ENCODE measurements around the gene MED31.
"Not testable (repeated sequence)": the region's sequence is repeated elsewhere in the genome, so short reads cannot be mapped to it uniquely, and the experiment has no call there.

DNA sequence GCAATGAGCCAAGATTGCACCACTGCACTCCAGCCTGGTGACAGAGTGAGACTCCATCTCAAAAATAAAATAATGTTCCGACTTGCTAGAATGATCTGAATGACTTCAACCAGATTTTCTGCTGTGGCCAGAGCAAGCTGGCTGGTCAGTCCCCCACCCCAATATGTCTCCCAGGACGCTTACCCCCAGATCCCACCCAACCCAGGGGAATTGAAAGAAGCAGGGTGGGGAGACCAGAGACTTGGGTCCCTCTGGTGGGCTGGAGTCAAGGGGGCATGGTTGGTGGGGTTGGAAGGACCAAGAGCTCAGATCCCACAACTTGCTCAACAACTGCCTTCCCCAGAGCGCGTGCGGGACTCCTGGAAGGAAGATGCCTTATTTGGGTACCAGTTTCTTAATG is 7.0 kb upstream of the MED31 start:
- TF ChIP-seq, protein P1, sequence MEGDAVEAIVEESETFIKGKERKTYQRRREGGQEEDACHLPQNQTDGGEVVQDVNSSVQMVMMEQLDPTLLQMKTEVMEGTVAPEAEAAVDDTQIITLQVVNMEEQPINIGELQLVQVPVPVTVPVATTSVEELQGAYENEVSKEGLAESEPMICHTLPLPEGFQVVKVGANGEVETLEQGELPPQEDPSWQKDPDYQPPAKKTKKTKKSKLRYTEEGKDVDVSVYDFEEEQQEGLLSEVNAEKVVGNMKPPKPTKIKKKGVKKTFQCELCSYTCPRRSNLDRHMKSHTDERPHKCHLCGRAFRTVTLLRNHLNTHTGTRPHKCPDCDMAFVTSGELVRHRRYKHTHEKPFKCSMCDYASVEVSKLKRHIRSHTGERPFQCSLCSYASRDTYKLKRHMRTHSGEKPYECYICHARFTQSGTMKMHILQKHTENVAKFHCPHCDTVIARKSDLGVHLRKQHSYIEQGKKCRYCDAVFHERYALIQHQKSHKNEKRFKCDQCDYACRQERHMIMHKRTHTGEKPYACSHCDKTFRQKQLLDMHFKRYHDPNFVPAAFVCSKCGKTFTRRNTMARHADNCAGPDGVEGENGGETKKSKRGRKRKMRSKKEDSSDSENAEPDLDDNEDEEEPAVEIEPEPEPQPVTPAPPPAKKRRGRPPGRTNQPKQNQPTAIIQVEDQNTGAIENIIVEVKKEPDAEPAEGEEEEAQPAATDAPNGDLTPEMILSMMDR (IDR thresholded peaks at IDR 0.05; ENCODE audit: low read length), result not testable (repeated sequence)
- TF ChIP-seq EZH2 (optimal IDR thresholded peaks at IDR 0.05; ENCODE audit: low read depth, low read length); EZH2phosphoT487 (IDR thresholded peaks at IDR 0.05; ENCODE audit: low read length): not testable (repeated sequence)

Measured in MM.1S (cell line).